GM12864 (cell line): ENCODE measurements around the gene PRDX3.
"Not testable (repeated sequence)": the region's sequence is repeated elsewhere in the genome, so short reads cannot be mapped to it uniquely, and the experiment has no call there.

ENCODE experiments used
- DNase-seq: peaks from one replicate; pipeline ENCODE4 v3.0.0-alpha.2; 2011; ENCODE audit warnings: low read depth
- H3K4me3 ChIP-seq: 2 replicates; pipeline ENCODE4 v1.5.1; 2011; ENCODE audit warnings: mild to moderate bottlenecking, low read depth, low read length, control low read depth
- TF ChIP-seq, protein P1 (sequence below): IDR thresholded peaks from 2 replicates; pipeline ENCODE4 v1.5.1; 2011; ENCODE audit warnings: low read depth, mild to moderate bottlenecking, moderate library complexity, low read length, control low read depth, inconsistent platforms; ENCODE audit errors: missing control alignments

The PRDX3 gene

DNA sequence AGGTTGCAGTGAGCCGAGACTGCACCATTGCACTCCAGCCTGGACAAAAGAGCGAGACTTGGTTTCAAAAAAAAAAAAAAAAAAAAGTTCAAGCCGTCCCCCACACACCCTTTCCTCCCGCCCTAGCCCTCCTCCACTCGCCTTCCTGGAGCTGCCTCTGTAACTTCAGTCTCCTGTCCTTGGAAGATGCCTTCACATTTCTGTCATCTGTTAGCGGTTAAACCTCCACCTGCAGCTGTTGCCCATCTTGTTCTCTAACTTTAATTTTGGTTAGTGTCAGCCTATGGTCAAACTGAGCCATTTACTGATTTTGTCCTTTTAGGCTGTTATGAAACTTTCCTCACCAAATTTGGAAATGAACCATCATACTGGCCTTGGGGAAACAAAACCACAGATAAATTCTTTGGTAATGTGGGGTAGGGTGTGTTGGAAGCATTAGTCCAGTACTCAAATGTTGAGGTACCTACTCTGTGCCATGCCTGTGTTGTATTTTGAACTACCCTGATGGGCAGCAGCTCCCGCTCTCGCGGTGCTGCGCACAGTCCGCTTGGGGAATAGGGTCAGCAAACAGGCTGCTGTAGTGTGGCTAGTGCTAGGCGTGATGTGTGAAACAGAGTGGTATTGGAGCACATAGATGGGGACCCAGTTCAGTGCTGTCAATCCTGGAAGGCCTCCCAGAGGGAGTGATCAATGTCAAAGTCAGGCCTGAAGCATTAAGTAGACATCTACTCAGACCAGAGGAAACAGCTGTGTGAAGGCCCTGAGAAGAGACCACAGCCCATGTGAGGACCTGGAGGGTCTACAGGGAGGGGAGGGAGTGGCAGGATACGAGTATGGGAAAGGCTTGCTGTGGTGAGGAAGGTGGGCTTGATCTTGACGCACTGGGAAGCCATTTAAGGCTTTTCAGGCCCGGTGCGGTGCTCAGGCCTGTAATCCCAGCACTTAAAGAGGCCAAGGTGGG is 40.0 kb downstream of the PRDX3 start:
- no peak for DNase-seq
- H3K4me3 ChIP-seq: no peak overlapping the region
- TF ChIP-seq, protein P1, sequence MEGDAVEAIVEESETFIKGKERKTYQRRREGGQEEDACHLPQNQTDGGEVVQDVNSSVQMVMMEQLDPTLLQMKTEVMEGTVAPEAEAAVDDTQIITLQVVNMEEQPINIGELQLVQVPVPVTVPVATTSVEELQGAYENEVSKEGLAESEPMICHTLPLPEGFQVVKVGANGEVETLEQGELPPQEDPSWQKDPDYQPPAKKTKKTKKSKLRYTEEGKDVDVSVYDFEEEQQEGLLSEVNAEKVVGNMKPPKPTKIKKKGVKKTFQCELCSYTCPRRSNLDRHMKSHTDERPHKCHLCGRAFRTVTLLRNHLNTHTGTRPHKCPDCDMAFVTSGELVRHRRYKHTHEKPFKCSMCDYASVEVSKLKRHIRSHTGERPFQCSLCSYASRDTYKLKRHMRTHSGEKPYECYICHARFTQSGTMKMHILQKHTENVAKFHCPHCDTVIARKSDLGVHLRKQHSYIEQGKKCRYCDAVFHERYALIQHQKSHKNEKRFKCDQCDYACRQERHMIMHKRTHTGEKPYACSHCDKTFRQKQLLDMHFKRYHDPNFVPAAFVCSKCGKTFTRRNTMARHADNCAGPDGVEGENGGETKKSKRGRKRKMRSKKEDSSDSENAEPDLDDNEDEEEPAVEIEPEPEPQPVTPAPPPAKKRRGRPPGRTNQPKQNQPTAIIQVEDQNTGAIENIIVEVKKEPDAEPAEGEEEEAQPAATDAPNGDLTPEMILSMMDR: no peak

DNA sequence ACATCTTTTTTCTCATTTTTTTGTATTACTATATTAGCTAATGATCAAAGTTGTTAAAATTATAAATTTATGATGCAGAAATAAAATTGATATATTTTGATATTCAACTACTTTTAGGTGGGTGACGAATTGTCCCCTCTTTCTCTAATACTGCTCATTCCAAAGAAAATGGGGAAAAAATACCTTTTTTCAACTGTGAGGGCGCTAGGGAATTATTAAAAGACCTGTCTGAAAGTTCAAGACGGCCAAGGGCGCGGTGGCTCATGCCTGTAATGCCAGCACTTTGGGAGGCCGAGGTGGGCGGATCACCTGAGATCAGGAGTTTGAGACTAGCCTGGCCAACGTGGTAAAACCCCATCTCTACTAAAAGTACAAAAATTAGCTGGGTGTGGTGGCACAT is 40.7 kb downstream of the PRDX3 start:
- DNase-seq, H3K4me3 ChIP-seq: not testable (repeated sequence)

DNA sequence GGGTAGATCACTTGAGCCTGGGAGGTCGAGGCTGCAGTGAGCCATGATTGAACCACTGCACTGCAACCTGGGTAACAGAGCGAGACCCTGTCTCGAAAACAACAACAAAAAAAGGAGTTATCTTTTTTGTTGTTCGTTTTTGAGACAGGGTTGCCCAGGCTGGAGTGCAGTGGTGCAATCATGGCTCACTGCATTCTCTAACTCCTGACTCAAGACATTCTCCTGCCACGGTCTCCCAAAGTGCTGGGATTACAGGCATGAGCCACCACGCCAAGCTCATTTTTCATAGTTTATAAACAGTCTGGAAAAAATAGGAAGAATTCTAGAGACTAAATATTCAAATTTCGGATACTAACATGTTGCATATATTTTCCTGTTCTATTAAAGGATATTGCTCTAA is 42.5 kb downstream of the PRDX3 start:
- no peak for DNase-seq
- TF ChIP-seq, protein P1: no peak
- no peak overlapping the region for H3K4me3 ChIP-seq

DNA sequence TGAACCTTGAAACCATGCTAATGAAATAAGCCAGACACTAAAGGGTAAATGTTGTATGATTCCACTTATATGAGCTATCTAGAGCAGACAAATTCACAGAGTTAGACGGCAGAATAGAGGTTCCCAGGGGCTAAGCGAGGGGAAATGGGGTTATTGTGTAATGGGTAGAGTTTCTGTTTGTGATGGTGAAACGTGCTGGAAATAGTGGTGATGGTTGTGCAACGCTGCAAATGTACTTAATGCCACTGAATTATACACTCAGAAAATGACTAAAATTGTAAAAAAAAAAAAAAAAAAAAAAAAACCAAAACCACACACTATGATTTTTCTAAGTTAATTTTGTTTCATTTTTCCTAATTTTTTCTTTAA is 43.1 kb downstream of the PRDX3 start:
- TF ChIP-seq, protein P1: no peak
- DNase-seq: no peak

DNA sequence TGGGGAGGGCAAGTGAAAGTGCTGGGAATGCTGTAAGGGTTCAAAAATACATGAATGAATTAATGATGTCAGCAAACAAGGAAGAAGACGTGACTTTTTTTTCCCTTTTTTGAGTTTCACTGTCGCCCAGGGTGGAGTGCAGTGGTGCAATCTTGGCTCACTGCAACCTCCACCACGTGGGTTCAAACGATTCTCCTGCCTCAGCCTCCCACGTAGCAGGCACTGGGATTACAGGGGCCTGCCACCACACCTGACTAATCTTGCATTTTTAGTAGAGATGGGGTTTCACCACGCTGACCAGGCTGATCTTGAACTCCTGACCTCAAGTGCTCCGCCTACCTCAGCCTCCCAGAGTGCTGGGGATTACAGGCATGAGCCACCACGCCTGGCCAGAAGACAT is 44.7 kb downstream of the PRDX3 start:
- TF ChIP-seq, protein P1: no peak
- peak; percentile 41 for DNase-seq
- no peak overlapping the region for H3K4me3 ChIP-seq

More for the DNA sequence above, 43.1 kb downstream of the PRDX3 start:
- no peak overlapping the region for H3K4me3 ChIP-seq

DNA sequence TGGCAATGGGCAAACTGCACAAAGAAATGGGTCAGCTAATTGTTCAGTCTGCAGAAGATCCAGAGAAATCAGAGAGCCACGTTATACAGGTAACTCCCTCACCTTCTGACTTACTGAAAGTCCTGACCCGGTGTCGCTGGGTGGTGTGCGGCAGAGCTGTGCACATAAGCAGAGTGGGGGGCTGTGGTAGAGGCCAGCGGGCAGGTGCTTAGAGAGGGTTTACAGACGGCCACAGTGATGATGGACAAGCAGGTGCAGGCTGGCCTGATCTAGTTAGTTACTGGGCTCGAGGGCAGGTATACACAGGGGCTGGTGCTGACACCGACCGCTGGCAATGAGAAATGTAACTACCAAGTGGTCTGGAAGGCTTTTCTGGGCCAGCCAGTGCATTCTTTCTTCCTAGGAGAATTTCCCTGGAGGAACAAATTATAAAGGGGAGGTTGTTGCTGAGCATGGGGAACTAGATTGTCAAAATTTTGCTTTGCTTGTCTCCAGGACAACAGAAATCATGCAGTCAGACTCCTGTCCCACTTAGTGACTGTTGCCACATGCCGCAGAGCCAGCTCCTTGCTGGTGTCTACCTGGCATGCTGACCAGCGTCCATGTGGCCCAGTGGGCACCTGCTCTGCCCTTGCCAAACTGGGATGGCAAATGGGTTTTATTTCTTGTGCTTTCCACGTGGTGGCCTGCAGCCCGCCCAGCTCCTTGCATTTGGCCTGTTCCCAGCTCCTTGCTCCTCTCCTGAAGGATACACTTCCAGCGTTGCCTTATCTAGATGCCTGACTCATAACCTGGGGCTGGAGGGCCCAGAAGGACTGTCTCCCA is 45.9 kb downstream of the PRDX3 start:
- DNase-seq: no peak
- no peak overlapping the region for H3K4me3 ChIP-seq
- TF ChIP-seq, protein P1: no peak

DNA sequence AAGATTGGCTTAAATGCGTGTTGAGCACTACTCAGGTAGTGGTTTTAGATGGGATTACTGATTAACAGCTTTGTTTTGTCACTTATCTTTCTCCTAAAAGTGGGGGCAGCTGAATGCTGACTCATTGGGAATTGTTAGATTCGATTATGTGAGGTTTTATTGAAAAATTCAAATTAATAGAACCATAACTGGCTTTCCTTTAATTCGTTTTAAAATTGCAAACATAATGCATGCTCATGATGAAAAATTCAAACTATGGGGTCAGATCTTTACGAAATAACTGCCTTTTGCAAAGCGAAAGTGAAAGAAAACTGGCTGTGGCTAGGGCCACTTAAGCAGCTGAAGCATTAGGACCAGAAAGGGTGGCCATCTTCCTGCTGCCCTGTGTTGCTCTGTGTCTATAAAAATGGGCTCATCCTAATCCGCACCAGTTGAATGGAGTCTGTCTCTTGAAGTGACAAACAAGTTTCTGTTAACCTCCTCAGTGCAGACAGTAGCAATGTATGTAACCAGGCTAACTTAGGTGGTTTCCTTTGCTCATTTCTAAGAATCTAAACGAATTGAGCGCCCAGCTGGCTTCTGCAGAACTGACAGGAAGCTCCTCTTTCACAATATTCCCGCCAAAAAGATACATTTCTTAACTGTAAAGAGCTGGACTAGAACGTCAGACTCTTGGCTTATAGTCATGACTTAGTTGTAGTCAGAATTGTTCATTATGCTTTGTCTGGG is 46.9 kb downstream of the PRDX3 start:
- DNase-seq: peak; percentile 51
- peak overlapping the region; percentile 41; the same call in 1 of the 2 replicates for H3K4me3 ChIP-seq
- TF ChIP-seq, protein P1: no peak
